GM18526 (cell line): ENCODE results near the gene SLC35D1.

Experiments used
- POLR2A ChIP-seq: IDR thresholded peaks from 3 replicates; pipeline ENCODE4 v1.6.1; 2011; ENCODE audit not compliant: insufficient read length; ENCODE audit errors: extremely low read depth

Gene SLC35D1

DNA sequence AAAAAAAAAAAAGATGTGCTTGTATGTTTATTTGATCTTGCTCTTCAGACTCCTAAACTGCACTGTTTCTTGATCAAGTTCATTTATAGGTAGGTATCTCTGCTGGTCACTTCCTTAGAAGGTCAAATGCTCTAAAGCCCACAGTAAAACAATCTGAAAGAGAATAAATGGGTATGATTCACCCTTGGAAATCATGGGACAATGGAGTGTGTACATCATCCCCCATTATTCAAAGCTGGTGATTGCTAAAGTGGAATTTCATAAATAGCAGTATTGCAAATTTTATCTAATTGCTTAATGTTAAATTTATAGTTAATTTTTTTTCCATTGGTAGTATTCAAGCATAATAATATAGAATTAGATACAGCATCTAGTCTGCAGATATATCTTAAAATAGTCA, 75.7 kb downstream of the SLC35D1 start:
- no peak for TF ChIP-seq POLR2A

GRCh38 chr1:66968574-66968973, 85.4 kb downstream of the SLC35D1 start:
- no peak for TF ChIP-seq POLR2A

DNA sequence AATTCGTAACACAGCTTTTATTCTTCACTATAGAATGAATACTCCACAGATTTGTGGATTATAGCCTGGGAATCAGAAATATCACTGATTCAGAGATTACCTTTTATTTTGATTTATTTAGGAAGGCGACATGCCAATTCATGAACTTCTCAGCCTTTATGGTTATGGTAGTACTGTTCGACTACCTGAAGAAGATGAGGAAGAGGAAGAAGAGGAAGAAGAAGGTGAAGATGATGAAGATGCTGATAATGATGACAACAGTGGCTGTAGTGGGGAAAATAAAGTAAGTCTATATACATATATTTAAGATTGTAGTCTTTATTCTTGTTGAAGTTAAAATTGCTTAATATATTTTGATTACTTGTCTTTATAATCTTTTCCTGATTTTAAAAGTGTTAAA, 96.0 kb downstream of the SLC35D1 start:
- TF ChIP-seq POLR2A = no peak

DNA sequence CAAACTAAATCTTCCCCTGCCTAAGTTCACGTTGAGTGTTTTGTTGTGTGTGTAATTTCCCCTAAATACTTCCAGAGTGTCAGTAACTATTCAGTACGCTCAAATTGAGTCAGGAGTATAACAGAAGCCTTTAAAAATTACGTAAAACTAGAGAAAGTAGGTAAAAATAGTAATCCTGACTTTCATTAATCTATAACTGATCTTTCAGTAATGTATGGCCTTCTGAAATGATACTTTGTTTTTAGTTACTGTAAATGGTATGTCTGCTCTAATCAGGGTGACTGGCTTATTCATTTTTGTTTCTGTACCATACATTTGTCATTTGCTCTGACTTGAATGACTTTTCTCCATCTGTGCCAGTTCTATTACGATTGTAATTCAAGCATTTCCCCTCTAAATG, 99.7 kb downstream of the SLC35D1 start:
- TF ChIP-seq POLR2A = no peak

- TF ChIP-seq POLR2A = no peak
Measured at GRCh38 chr1:66951513-66951912, 102.4 kb downstream of the SLC35D1 start.
